ENCODE measurements around the gene UBASH3B. TPM values are rescaled to one million over a fixed set of nuclear protein-coding genes. Genes with fewer than 3 reads are reported as not detected.

The UBASH3B gene
- total RNA-seq, 4 donors from 2014 or later, result 4.2 to 41.2 (median 24.4) TPM

DNA sequence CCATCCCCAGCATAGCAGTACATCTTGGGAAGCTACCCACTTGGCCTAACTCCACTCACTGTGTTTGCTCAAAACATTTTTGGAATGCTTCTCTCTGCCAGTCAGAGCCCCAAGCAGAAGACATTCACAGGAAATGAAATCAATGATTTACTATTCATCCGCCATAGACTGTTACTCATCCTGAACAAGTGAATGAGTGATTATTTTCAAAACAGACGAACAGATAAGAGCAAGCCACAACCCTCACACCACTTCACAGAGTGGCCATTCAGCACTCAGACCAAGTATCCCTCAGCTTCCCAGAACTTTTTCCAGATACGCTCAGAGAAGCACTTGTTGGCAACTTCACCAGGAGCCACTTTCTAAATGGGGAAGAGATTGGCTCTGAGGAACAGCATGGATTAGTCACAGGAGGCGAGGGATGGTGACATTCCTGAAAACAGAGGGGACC is 13.0 kb upstream of the UBASH3B start:
- H3K4me3 ChIP-seq, result no peak overlapping the region
- no peak overlapping the region for H3K27ac ChIP-seq
- H3K9me3 ChIP-seq, result no peaks in the 10 kb centered on the region
- no peak for DNase-seq (ENCODE audit: low spot score in 2 of 2)
- no peaks in the 10 kb centered on the region for H3K36me3 ChIP-seq
- no peak for TF ChIP-seq EP300 (IDR thresholded peaks at IDR 0.05)
- TF ChIP-seq POLR2AphosphoS5 (IDR thresholded peaks at IDR 0.05), result no peak
- TF ChIP-seq, protein P1, sequence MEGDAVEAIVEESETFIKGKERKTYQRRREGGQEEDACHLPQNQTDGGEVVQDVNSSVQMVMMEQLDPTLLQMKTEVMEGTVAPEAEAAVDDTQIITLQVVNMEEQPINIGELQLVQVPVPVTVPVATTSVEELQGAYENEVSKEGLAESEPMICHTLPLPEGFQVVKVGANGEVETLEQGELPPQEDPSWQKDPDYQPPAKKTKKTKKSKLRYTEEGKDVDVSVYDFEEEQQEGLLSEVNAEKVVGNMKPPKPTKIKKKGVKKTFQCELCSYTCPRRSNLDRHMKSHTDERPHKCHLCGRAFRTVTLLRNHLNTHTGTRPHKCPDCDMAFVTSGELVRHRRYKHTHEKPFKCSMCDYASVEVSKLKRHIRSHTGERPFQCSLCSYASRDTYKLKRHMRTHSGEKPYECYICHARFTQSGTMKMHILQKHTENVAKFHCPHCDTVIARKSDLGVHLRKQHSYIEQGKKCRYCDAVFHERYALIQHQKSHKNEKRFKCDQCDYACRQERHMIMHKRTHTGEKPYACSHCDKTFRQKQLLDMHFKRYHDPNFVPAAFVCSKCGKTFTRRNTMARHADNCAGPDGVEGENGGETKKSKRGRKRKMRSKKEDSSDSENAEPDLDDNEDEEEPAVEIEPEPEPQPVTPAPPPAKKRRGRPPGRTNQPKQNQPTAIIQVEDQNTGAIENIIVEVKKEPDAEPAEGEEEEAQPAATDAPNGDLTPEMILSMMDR (IDR thresholded peaks at IDR 0.05), result no peak
- TF ChIP-seq POLR2A (IDR thresholded peaks at IDR 0.05), result no peak
- H3K27me3 ChIP-seq, result no peaks in the 10 kb centered on the region
- WGBS, result 42% methylated on average over 4 of the region's 4 CpGs
- H3K4me1 ChIP-seq, result no peaks in the 10 kb centered on the region

- no peaks in the 10 kb centered on the region for H3K36me3 ChIP-seq
- no peaks in the 10 kb centered on the region for H3K27me3 ChIP-seq
- no peak overlapping the region for H3K4me3 ChIP-seq
- WGBS, result 76% methylated on average over 6 of the region's 6 CpGs
- TF ChIP-seq EP300 (IDR thresholded peaks at IDR 0.05) (no peak), POLR2AphosphoS5 (IDR thresholded peaks at IDR 0.05) (no peak), POLR2A (IDR thresholded peaks at IDR 0.05) (no peak)
- TF ChIP-seq, protein P1 (IDR thresholded peaks at IDR 0.05), result no peak
- no peaks in the 10 kb centered on the region for H3K4me1 ChIP-seq
- DNase-seq (ENCODE audit: low spot score in 2 of 2), result no peak
- H3K9me3 ChIP-seq, result no peaks in the 10 kb centered on the region
- H3K27ac ChIP-seq, result no peak overlapping the region
Observed at GRCh38 chr11:122642971-122643370, 12.6 kb upstream of the UBASH3B start.

- Histone ChIP-seq H3K27ac (no peak overlapping the region), H3K4me1 (no peaks in the 10 kb centered on the region), H3K36me3 (no peaks in the 10 kb centered on the region), H3K4me3 (no peak overlapping the region), H3K9me3 (no peaks in the 10 kb centered on the region), H3K27me3 (peaks cover 3% of the 10 kb centered on the region)
- DNase-seq (ENCODE audit: low spot score in 2 of 2), result no peak
- no peak for TF ChIP-seq POLR2A (IDR thresholded peaks at IDR 0.05)
- no peak for TF ChIP-seq POLR2AphosphoS5 (IDR thresholded peaks at IDR 0.05)
- TF ChIP-seq, protein P1 (IDR thresholded peaks at IDR 0.05), result no peak
- TF ChIP-seq EP300 (IDR thresholded peaks at IDR 0.05), result no peak
- 93% methylated on average over 5 of the region's 5 CpGs for WGBS
Observed at GRCh38 chr11:122645847-122646246, 9.7 kb upstream of the UBASH3B start.

DNA sequence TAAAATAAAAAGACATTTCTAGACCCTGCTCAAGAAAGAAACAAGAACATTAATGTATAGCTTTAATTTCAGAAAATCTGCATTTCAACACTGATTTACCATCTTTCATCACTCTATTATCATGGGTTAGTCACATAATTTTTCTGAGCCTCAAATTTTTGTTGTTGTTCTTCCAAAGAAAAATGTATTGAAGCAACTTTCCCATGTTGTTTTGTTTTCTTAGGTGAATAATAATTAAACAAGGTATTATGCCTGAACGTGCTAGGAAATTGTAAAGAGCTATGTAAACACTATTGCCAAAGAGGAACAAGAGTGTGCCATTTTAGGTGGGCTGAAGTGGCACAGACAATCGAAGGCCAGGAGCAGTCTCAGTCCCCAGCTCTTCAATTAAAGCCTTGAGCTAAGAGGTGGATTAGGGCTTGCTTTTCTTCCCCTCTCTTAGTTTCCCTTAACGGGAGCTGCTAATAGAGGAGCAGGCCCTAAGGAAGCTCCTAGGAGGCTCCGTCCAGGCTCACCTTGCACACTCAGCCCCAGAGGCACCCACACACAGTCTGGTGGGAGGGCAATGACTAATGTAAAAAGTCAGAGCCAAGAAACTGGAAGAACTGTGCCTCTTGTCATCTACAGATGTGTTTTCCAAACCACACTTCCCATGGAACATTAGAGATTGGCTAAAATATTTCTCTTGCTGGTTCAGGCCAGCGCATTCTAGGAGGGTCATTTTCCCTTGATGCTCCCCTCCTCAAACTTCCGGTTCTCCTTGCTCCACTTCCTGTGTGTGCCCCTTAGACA is 8.8 kb upstream of the UBASH3B start:
- Histone ChIP-seq H3K36me3 (no peaks in the 10 kb centered on the region), H3K4me1 (no peaks in the 10 kb centered on the region), H3K27me3 (peaks cover 6% of the 10 kb centered on the region), H3K27ac (no peak overlapping the region), H3K9me3 (no peaks in the 10 kb centered on the region), H3K4me3 (no peak overlapping the region)
- no peak for DNase-seq (ENCODE audit: low spot score in 2 of 2)
- WGBS, result 73% methylated on average over 6 of the region's 6 CpGs
- TF ChIP-seq, protein P1 (IDR thresholded peaks at IDR 0.05), result no peak
- TF ChIP-seq POLR2AphosphoS5 (IDR thresholded peaks at IDR 0.05), result no peak
- TF ChIP-seq EP300 (IDR thresholded peaks at IDR 0.05), result no peak

DNA sequence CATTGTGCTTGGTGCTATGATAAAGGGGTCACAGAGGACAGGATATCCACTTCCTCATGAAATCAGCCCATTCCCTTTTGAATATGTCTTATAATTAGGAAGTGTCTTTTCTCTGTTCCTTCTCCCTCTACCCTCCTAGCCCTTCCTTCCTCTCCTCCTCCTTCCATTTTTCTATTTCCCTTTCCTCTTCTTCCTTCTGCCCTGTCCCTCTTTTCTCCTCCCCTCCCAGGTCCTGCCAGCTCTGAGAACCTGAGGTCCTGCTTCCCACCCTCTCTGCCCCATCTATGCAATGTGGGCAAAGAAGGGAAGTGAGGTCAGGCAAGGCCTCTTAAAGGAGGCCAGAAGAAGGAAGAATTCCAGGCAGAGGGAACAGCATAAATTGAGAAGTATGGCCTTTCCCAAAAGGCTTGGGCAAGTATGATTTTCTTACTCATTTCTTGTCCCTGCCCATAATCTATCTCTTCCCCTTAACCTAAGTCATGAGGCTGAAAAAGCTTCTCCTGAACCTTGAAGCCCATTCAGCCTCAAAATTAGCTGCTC is 7.7 kb upstream of the UBASH3B start:
- Histone ChIP-seq H3K36me3 (no peaks in the 10 kb centered on the region), H3K9me3 (no peaks in the 10 kb centered on the region), H3K27ac (no peak overlapping the region), H3K4me1 (no peaks in the 10 kb centered on the region), H3K4me3 (no peak overlapping the region), H3K27me3 (peaks cover 14% of the 10 kb centered on the region)
- DNase-seq (ENCODE audit: low spot score in 2 of 2), result no peak
- TF ChIP-seq, protein P1 (IDR thresholded peaks at IDR 0.05), result no peak
- TF ChIP-seq POLR2A (IDR thresholded peaks at IDR 0.05), result no peak
- TF ChIP-seq POLR2AphosphoS5 (IDR thresholded peaks at IDR 0.05), result no peak
- no peak for TF ChIP-seq EP300 (IDR thresholded peaks at IDR 0.05)

Measured in suprapubic skin (tissue), 4 donors.